Smooth muscle cell (in vitro differentiated cells): ENCODE data around the gene WASHC2A. TPM values are rescaled to one million over a fixed set of nuclear protein-coding genes. Genes with fewer than 3 reads are reported as not detected.
A peak's percentile ranks its signal among the peaks of the same experiment; 100 is the strongest.
"Not testable (repeated sequence)": the region's sequence is repeated elsewhere in the genome, so short reads cannot be mapped to it uniquely, and the experiment has no call there.

ENCODE experiments used
- DNase-seq: peaks from one replicate; lab custom pipeline; 2025; ENCODE audit not compliant: unreplicated experiment; lab: John Stamatoyannopoulos, UW
- H2AFZ ChIP-seq: fragments of 200-600 bp; sonication (generic); 2 replicates; pipeline ENCODE4 v1.6.0; 2016; ENCODE audit warnings: antibody characterized with exemption, low read depth, mild to moderate bottlenecking
- H3F3A ChIP-seq: fragments of 200-600 bp; sonication (generic); 2 replicates; pipeline ENCODE4 v1.6.0; 2017; ENCODE audit warnings: antibody characterized with exemption, low read depth
- H3K27ac ChIP-seq: fragments of 200-600 bp; sonication (generic); 2 replicates; pipeline ENCODE4 v1.5.1; 2016; ENCODE audit warnings: low read depth, mild to moderate bottlenecking
- H3K27me3 ChIP-seq: fragments of 200-600 bp; sonication (generic); 2 replicates; pipeline ENCODE4 v1.6.1; 2016; ENCODE audit warnings: low read depth, mild to moderate bottlenecking
- H3K36me3 ChIP-seq: fragments of 200-600 bp; sonication (generic); 2 replicates; pipeline ENCODE4 v1.5.1; 2016; ENCODE audit warnings: low read depth
- H3K4me1 ChIP-seq: fragments of 200-600 bp; sonication (generic); 2 replicates; pipeline ENCODE4 v1.5.1; 2016; ENCODE audit warnings: low read depth
- H3K4me2 ChIP-seq: fragments of 200-600 bp; sonication (generic); 2 replicates; pipeline ENCODE4 v1.6.0; 2016; ENCODE audit warnings: mild to moderate bottlenecking
- H3K4me3 ChIP-seq: fragments of 200-600 bp; sonication (generic); 2 replicates; pipeline ENCODE4 v1.5.1; 2016; ENCODE audit warnings: mild to moderate bottlenecking
- H3K79me2 ChIP-seq: fragments of 200-600 bp; sonication (generic); 2 replicates; pipeline ENCODE4 v1.6.0; 2016; ENCODE audit warnings: low read depth, mild to moderate bottlenecking
- H3K9ac ChIP-seq: fragments of 200-600 bp; sonication (generic); 2 replicates; pipeline ENCODE4 v1.6.0; 2016; ENCODE audit warnings: low read depth
- H3K9me3 ChIP-seq: fragments of 200-600 bp; sonication (generic); replicated peaks from 2 replicates; pipeline ENCODE4 v1.5.1; 2016; ENCODE audit warnings: low read depth
- H4K20me1 ChIP-seq: fragments of 200-600 bp; sonication (generic); 2 replicates; pipeline ENCODE4 v1.6.0; 2016; ENCODE audit warnings: low read depth
- WGBS: methylation state at CpG from one replicate; pipeline ENCODE4 v1.1.7; 2016; ENCODE audit warnings: low lambda C conversion rate; 5-methylcytosine and 5-hydroxymethylcytosine counted together
- polyA plus RNA-seq: library from polyadenylated mRNA; unstranded; fragments of >200 nt; fragmentation: Nextera tagmentation; extraction: Ambion mirVana; gene quantifications from 2 replicates; pipeline ENCODE4 v1.2.1, GENCODE V29; 2016
- total RNA-seq: library from RNA; depleted of rRNA; stranded (reverse); fragments of >200 nt; gene quantifications from 2 replicates; pipeline ENCODE4 v1.2.3, GENCODE V29; 2014
- TF ChIP-seq, protein P1 (sequence below): fragments of 200-600 bp; sonication (generic); IDR thresholded peaks from 2 replicates; pipeline ENCODE4 v1.5.1; 2017; ENCODE audit warnings: borderline replicate concordance, mild to moderate bottlenecking, antibody characterized with exemption; ENCODE audit not compliant: insufficient read depth, poor library complexity, severe bottlenecking

The WASHC2A gene
- total and polyA plus RNA-seq, 2 experiments from 2014 or later, result 14.2 to 16.0 TPM

DNA sequence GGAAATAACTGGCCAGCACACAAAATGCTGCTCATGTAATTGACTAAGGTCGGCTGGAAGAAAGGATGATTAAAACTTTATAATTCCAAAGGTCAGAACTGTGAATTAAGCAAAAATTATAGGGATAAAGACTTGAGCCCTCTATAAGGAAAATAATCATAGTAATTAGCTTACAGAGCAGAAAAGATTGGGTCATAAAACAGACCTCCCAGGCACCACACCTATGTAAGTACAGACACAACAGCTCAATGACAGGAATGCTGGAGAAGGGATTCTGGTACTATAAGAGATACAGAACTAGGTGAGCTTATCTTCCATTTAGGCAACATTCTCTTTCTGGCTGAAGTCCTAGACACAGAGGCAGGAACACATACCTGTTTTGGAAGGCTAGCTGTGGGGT lies 9.0 kb upstream of the WASHC2A start:
- H3K9ac ChIP-seq, H3K4me3 ChIP-seq, H3K4me1 ChIP-seq, H3K36me3 ChIP-seq, H3K27ac ChIP-seq, H3F3A ChIP-seq, H4K20me1 ChIP-seq, DNase-seq, H3K79me2 ChIP-seq, H3K4me2 ChIP-seq, H3K9me3 ChIP-seq, H2AFZ ChIP-seq: not testable (repeated sequence)
- H3K27me3 ChIP-seq, result peaks cover 15% of the 10 kb centered on the region
- WGBS, result 92% methylated on average over 1 of the region's 1 CpG

DNA sequence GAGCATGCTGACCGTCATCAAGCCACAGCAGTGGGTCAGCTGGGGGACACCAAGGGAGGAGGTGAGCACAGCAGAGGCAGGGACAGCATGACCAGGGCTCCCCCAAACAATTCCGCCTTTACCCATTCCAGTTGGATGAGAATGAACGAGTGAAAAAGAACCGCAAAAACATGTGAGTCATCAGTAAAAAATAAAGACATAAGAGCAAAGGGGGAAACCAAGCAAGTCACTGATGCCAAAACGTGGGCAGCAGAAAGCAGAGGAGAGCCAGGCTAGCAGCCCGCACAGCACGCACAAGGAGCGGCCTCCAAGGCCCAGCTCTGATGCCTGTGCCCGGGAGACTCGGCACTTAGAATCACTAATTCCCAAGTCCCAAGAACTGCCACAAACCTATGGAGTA lies 7.8 kb upstream of the WASHC2A start:
- not testable (repeated sequence) for H3K79me2 ChIP-seq, H3K4me2 ChIP-seq, H3K27ac ChIP-seq, H3K36me3 ChIP-seq, H3F3A ChIP-seq, H2AFZ ChIP-seq, H3K9me3 ChIP-seq, DNase-seq, H4K20me1 ChIP-seq, H3K9ac ChIP-seq, H3K4me1 ChIP-seq, H3K4me3 ChIP-seq
- WGBS, result 81% methylated on average over 10 of the region's 10 CpGs
- H3K27me3 ChIP-seq, result peaks cover 23% of the 10 kb centered on the region

DNA sequence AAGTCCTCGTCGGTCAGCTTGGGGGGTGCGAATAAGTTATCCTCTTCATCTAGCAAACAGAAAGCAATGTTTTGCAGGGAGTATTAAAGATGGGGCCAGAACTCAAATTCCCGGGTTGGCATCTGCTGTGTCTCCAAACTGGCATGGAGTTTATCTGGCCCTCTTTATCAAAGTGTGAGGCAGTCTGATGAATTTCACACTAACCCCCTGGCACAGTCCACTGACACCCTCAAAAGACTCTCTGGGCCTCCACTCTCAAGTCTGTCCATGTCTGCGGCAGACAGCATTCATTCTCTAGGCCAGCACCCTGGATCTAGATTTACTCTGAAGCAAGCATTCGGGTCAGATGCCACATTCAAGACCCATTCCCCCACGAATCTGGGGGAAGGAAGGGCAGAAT lies 6.2 kb upstream of the WASHC2A start:
- H3K4me1 ChIP-seq, H3F3A ChIP-seq, H3K4me3 ChIP-seq, H2AFZ ChIP-seq, H3K4me2 ChIP-seq, H3K9ac ChIP-seq, DNase-seq, H3K79me2 ChIP-seq, H3K9me3 ChIP-seq, H3K27ac ChIP-seq, H3K36me3 ChIP-seq, H4K20me1 ChIP-seq: not testable (repeated sequence)
- peaks cover 23% of the 10 kb centered on the region for H3K27me3 ChIP-seq
- 78% methylated on average over 7 of the region's 7 CpGs for WGBS

DNA sequence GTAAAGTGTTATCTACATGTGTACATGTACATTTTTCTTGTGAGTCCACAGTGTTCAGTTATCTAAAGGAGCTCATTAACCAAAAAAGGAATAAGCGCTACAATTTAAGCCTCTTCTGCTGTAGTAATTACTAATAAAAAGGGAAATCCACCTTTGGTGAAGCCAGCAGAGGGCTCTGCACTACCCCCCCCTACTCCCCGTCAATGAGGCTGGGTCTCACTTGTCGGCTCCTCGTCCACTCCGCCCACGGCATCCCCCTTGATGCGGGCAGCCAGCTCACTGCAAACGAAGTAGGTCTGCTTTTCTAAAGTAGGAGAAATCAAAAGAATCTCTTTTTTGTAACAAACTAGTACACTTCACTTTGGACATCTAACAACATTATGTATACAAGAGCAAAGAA lies 4.7 kb upstream of the WASHC2A start:
- TF ChIP-seq, protein P1, sequence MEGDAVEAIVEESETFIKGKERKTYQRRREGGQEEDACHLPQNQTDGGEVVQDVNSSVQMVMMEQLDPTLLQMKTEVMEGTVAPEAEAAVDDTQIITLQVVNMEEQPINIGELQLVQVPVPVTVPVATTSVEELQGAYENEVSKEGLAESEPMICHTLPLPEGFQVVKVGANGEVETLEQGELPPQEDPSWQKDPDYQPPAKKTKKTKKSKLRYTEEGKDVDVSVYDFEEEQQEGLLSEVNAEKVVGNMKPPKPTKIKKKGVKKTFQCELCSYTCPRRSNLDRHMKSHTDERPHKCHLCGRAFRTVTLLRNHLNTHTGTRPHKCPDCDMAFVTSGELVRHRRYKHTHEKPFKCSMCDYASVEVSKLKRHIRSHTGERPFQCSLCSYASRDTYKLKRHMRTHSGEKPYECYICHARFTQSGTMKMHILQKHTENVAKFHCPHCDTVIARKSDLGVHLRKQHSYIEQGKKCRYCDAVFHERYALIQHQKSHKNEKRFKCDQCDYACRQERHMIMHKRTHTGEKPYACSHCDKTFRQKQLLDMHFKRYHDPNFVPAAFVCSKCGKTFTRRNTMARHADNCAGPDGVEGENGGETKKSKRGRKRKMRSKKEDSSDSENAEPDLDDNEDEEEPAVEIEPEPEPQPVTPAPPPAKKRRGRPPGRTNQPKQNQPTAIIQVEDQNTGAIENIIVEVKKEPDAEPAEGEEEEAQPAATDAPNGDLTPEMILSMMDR, result no peak
- Histone ChIP-seq H3K36me3 (no peaks in the 10 kb centered on the region), H3F3A (no peaks in the 10 kb centered on the region), H3K27ac (no peak overlapping the region), H3K9me3 (no peaks in the 10 kb centered on the region), H4K20me1 (no peaks in the 10 kb centered on the region), H2AFZ (no peak overlapping the region), H3K4me1 (no peaks in the 10 kb centered on the region), H3K9ac (no peak overlapping the region), H3K27me3 (peaks cover 20% of the 10 kb centered on the region), H3K4me2 (no peak overlapping the region), H3K4me3 (no peak overlapping the region), H3K79me2 (no peaks in the 10 kb centered on the region)
- no peak for DNase-seq
- WGBS, result 26% methylated on average over 8 of the region's 8 CpGs

DNA sequence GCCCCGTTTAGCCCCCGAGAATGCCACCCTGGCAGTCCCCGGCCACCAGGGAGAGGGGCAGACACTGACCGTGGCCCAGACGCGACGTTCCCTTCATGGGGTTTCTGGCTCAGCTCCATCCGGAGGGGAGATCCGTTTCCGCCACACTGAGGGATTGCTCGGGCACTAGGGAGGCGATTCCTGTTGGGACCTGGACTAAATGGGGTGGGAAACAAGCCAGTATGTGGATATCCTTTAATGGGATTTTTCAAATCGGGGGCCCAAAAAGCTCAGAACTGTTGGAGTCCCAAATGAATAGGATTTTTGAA lies 552 bp downstream of the WASHC2A start:
- H3F3A ChIP-seq, H2AFZ ChIP-seq: not testable (repeated sequence)

DNA sequence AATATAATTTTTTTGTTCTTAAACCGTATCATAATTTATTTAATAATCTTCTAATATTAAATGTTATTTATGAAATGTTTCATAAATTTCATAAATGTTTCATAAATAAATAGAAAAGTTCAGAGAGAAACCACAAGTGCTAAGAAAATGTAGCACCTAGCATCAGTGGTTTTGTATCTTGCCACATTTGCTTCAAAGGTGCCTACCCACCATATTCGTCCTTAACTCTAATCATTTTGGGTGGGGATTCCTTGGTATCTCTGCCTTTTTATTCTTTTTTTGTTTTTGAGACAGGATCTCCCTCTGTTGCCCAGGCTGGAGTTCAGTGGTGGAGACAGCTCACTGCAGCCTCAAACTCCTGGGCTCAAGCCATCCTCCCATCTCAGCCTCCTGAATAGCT lies 7.4 kb downstream of the WASHC2A start:
- H3F3A ChIP-seq, H3K9ac ChIP-seq, H3K9me3 ChIP-seq, H3K4me3 ChIP-seq, H3K79me2 ChIP-seq, H3K27ac ChIP-seq, H3K36me3 ChIP-seq, H3K4me2 ChIP-seq, H3K4me1 ChIP-seq, DNase-seq, H2AFZ ChIP-seq, H4K20me1 ChIP-seq, H3K27me3 ChIP-seq: not testable (repeated sequence)
- 100% methylated on average over 2 of the region's 2 CpGs for WGBS

More for the DNA sequence above, 552 bp downstream of the WASHC2A start:
- not testable (repeated sequence) for H3K36me3 ChIP-seq, H3K79me2 ChIP-seq, H3K4me1 ChIP-seq, H3K27ac ChIP-seq, DNase-seq, H3K9me3 ChIP-seq, H3K9ac ChIP-seq, H4K20me1 ChIP-seq
- Histone ChIP-seq H3K4me2 (peak overlapping the region; percentile 90), H3K4me3 (peak overlapping the region; percentile 82), H3K27me3 (peaks cover 11% of the 10 kb centered on the region)
- WGBS, result 4% methylated on average over 13 of the region's 13 CpGs
